Measurements from ENCODE around the gene ANXA2. TPM values are rescaled to one million over a fixed set of nuclear protein-coding genes. Genes with fewer than 3 reads are reported as not detected.

ANXA2 gene
- total RNA-seq, 1 experiment from 2014 or later = 3,100 TPM

GRCh38 chr15:60420203-60420716 is 22.5 kb upstream of the ANXA2 start:
- DNase-seq = no peak
- no peak overlapping the region for H3K27ac Mint-ChIP-seq (ENCODE audit: unreplicated experiment)
- H3K9me3 Mint-ChIP-seq (ENCODE audit: low read depth, unreplicated experiment) = no peaks in the 10 kb centered on the region
- intact Hi-C loops (cut with micrococcal nuclease; ENCODE audit: unreplicated experiment) = no loop called here
- no TSS peak for BruUV-seq (replicated peaks)
- no peak for TF ChIP-seq CTCF (IDR thresholded peaks at IDR 0.05; ENCODE audit: unreplicated experiment)
- peaks cover 11% of the 10 kb centered on the region for H3K36me3 Mint-ChIP-seq (ENCODE audit: insufficient read depth, unreplicated experiment)
- CTCF ChIA-PET = interaction anchor here (1.2 kb wide), 1 partner anchor 26 kb away, joined by 3 read pairs; no protein-coding TSS in a partner anchor
- peaks cover 47% of the 10 kb centered on the region for H3K4me1 Mint-ChIP-seq (ENCODE audit: low read depth, unreplicated experiment)
- no peak overlapping the region for H3K4me3 Mint-ChIP-seq (ENCODE audit: low read depth, unreplicated experiment)
- no peaks in the 10 kb centered on the region for H3K27me3 Mint-ChIP-seq (ENCODE audit: unreplicated experiment)

- no peaks in the 10 kb centered on the region for H3K9me3 Mint-ChIP-seq (ENCODE audit: low read depth, unreplicated experiment)
- intact Hi-C loops (cut with micrococcal nuclease; ENCODE audit: unreplicated experiment) = no loop called here
Observed at GRCh38 chr15:60419753-60420152, 22.0 kb upstream of the ANXA2 start.

GRCh38 chr15:60418096-60418495 is 20.3 kb upstream of the ANXA2 start:
- BruUV-seq (replicated peaks) = no TSS peak
- H3K27ac Mint-ChIP-seq (ENCODE audit: unreplicated experiment) = no peak overlapping the region
- intact Hi-C loops (cut with micrococcal nuclease; ENCODE audit: unreplicated experiment) = no loop called here
- H3K4me1 Mint-ChIP-seq (ENCODE audit: low read depth, unreplicated experiment) = peaks cover 46% of the 10 kb centered on the region
- TF ChIP-seq CTCF (IDR thresholded peaks at IDR 0.05; ENCODE audit: unreplicated experiment) = no peak
- peaks cover 13% of the 10 kb centered on the region for H3K36me3 Mint-ChIP-seq (ENCODE audit: insufficient read depth, unreplicated experiment)
- CTCF ChIA-PET = no interaction called here
- no peaks in the 10 kb centered on the region for H3K9me3 Mint-ChIP-seq (ENCODE audit: low read depth, unreplicated experiment)
- H3K27me3 Mint-ChIP-seq (ENCODE audit: unreplicated experiment) = no peaks in the 10 kb centered on the region
- DNase-seq = no peak
- no peak overlapping the region for H3K4me3 Mint-ChIP-seq (ENCODE audit: low read depth, unreplicated experiment)

More at GRCh38 chr15:60419753-60420152, 22.0 kb upstream of the ANXA2 start:
- peaks cover 11% of the 10 kb centered on the region for H3K36me3 Mint-ChIP-seq (ENCODE audit: insufficient read depth, unreplicated experiment)
- no TSS peak for BruUV-seq (replicated peaks)
- CTCF ChIA-PET = no interaction called here
- H3K27ac Mint-ChIP-seq (ENCODE audit: unreplicated experiment) = no peak overlapping the region
- peaks cover 47% of the 10 kb centered on the region for H3K4me1 Mint-ChIP-seq (ENCODE audit: low read depth, unreplicated experiment)
- DNase-seq = no peak
- TF ChIP-seq CTCF (IDR thresholded peaks at IDR 0.05; ENCODE audit: unreplicated experiment) = no peak
- no peaks in the 10 kb centered on the region for H3K27me3 Mint-ChIP-seq (ENCODE audit: unreplicated experiment)
- no peak overlapping the region for H3K4me3 Mint-ChIP-seq (ENCODE audit: low read depth, unreplicated experiment)

GRCh38 chr15:60417112-60417511 is 19.3 kb upstream of the ANXA2 start:
- no TSS peak for BruUV-seq (replicated peaks)
- TF ChIP-seq CTCF (IDR thresholded peaks at IDR 0.05; ENCODE audit: unreplicated experiment) = no peak
- Mint-ChIP-seq H3K27me3 (ENCODE audit: unreplicated experiment) (no peaks in the 10 kb centered on the region), H3K4me3 (ENCODE audit: low read depth, unreplicated experiment) (no peak overlapping the region), H3K4me1 (ENCODE audit: low read depth, unreplicated experiment) (peaks cover 49% of the 10 kb centered on the region), H3K9me3 (ENCODE audit: low read depth, unreplicated experiment) (no peaks in the 10 kb centered on the region), H3K27ac (ENCODE audit: unreplicated experiment) (peak overlapping the region; percentile 8), H3K36me3 (ENCODE audit: insufficient read depth, unreplicated experiment) (peaks cover 8% of the 10 kb centered on the region)
- CTCF ChIA-PET = no interaction called here
- DNase-seq = no peak
- intact Hi-C loops (cut with micrococcal nuclease; ENCODE audit: unreplicated experiment) = no loop called here
